GM21515 (cell line): ENCODE results near the gene PYGO2.
"Not testable (repeated sequence)": the region's sequence is repeated elsewhere in the genome, so short reads cannot be mapped to it uniquely, and the experiment has no call there.

Experiments used
- ATAC-seq: cut with Tn5 transposase; IDR thresholded peaks from one replicate; pipeline ENCODE4 v1.9.1; 2021; ENCODE audit not compliant: unreplicated experiment

Gene PYGO2

GRCh38 chr1:154911691-154912550 is 49.7 kb downstream of the PYGO2 start:
- ATAC-seq = no peak

- ATAC-seq = no peak
These were observed 50.7 kb downstream of the PYGO2 start for GRCh38 chr1:154910851-154911250.

- ATAC-seq = no peak
These were observed 52.6 kb downstream of the PYGO2 start for GRCh38 chr1:154908937-154909336.

GRCh38 chr1:154908129-154908528 is 53.5 kb downstream of the PYGO2 start:
- not testable (repeated sequence) for ATAC-seq
